A673 (cell line): Measurements from ENCODE around the gene SMKR1. TPM values are rescaled to one million over a fixed set of nuclear protein-coding genes. Genes with fewer than 3 reads are reported as not detected.
"Not testable (repeated sequence)": the region's sequence is repeated elsewhere in the genome, so short reads cannot be mapped to it uniquely, and the experiment has no call there.

Experiments
- BruUV-seq: library from RNA; stranded (reverse); fragments of 400-500 nt; replicated peaks from 2 replicates; lab custom pipeline; 2021; lab: Mats Ljungman, UMichigan
- CTCF ChIA-PET: fragments of 300-600 bp; sonication (Branson Sonifier 250); formaldehyde crosslinking; loops from one replicate; lab custom pipeline; 2022; ENCODE audit warnings: antibody characterized with exemption; lab: Charles Lee
- POLR2A ChIA-PET: fragments of 300-600 bp; sonication (Branson Sonifier 250); formaldehyde crosslinking; loops from one replicate; lab custom pipeline; 2022; ENCODE audit warnings: antibody characterized with exemption; ENCODE audit not compliant: low non-redundant PET; lab: Charles Lee
- DNase-seq: peaks from one replicate; pipeline ENCODE4 v3.0.0-alpha.2; 2015; ENCODE audit warnings: low spot score
- H3K27ac ChIP-seq: fragments of 200-600 bp; sonication (generic); 2 replicates; pipeline ENCODE4 v1.5.1; 2016; ENCODE audit warnings: mixed run types, low read depth, mild to moderate bottlenecking, mixed read lengths, antibody characterized with exemption, low read length; ENCODE audit not compliant: poor library complexity, severe bottlenecking
- H3K27me3 ChIP-seq: fragments of 200-600 bp; sonication (generic); replicated peaks from 2 replicates; pipeline ENCODE4 v1.6.1; 2017; ENCODE audit warnings: mixed run types, low read depth, mild to moderate bottlenecking, mixed read lengths, antibody characterized with exemption, low read length; ENCODE audit not compliant: insufficient read depth, poor library complexity
- H3K36me3 ChIP-seq: fragments of 200-600 bp; sonication (generic); 2 replicates; pipeline ENCODE4 v1.6.1; 2016; ENCODE audit warnings: mixed run types, mild to moderate bottlenecking, mixed read lengths, antibody characterized with exemption, low read length; ENCODE audit not compliant: insufficient read depth, poor library complexity, severe bottlenecking
- H3K4me1 ChIP-seq: fragments of 200-600 bp; sonication (generic); 2 replicates; pipeline ENCODE4 v1.6.1; 2017; ENCODE audit warnings: mixed run types, mild to moderate bottlenecking, mixed read lengths, antibody characterized with exemption, low read length; ENCODE audit not compliant: insufficient read depth, poor library complexity, severe bottlenecking
- H3K4me3 ChIP-seq: fragments of 200-600 bp; sonication (generic); 2 replicates; pipeline ENCODE4 v1.5.1; 2016; ENCODE audit warnings: low read depth, mixed run types, mild to moderate bottlenecking, mixed read lengths, low read length; ENCODE audit not compliant: poor library complexity, severe bottlenecking
- H3K9me3 ChIP-seq: fragments of 200-600 bp; sonication (generic); 2 replicates; pipeline ENCODE4 v1.6.1; 2016; ENCODE audit warnings: mixed run types, low read depth, mild to moderate bottlenecking, mixed read lengths, antibody characterized with exemption, low read length; ENCODE audit not compliant: poor library complexity, severe bottlenecking
- EZH2 ChIP-seq: fragments of 200-600 bp; sonication (generic); IDR thresholded peaks from 2 replicates; pipeline ENCODE4 v1.6.1; 2017; ENCODE audit warnings: borderline replicate concordance, low read depth, mild to moderate bottlenecking, mixed read lengths, antibody characterized with exemption, low read length; ENCODE audit not compliant: poor library complexity, severe bottlenecking
- intact Hi-C: fragments of 100-400 bp; cut with micrococcal nuclease; formaldehyde crosslinking; loops from one replicate; pipeline ENCODE4 v1.10.0; 2022; ENCODE audit not compliant: unreplicated experiment
- total RNA-seq: library from RNA; stranded (reverse); gene quantifications from 2 replicates; pipeline ENCODE4 v1.2.3, GENCODE V29; 2021
- TF ChIP-seq, protein P1 (sequence below): fragments of 300-800, 200-600 bp; sonication (generic); conservative IDR thresholded peaks from 2 replicates; pipeline ENCODE4 v1.5.1; 2017; ENCODE audit warnings: low read depth, mild to moderate bottlenecking, antibody characterized with exemption, low read length, moderate library complexity, mixed read lengths

Gene SMKR1
- total RNA-seq, 1 experiment from 2014 or later, result 1.5 TPM

DNA sequence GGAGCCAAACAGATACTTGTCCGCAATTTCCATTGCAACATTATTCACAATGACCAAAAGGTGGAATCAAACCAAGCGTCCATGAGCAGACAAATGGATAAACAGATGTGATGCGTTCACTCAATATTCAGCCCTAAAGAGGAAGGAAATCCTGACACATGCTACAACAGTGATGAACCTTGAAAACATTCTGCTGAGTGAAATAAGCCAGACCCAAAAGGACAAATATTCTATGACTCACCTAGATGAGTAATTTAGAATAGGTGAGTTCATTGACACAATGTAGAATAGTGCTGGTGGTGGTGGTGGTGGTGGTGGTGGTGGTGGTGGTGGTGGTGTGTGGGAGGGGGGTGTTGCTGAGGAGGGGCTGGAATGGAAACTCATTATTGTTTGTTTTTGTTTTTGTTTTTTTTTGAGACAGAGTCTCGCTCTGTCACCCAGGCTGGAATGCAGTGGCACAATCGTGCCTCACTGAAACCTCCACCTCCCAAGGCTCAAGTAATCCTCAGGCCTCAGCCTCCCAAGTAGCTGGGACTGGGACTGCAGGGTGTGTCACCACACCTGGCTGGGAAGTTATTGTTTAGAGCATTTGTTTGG lies 28.6 kb downstream of the SMKR1 start:
- ChIA-PET CTCF (no interaction called here), POLR2A (no interaction called here)
- DNase-seq, result no peak
- Histone ChIP-seq H3K4me1 (no peaks in the 10 kb centered on the region), H3K9me3 (no peaks in the 10 kb centered on the region), H3K36me3 (no peaks in the 10 kb centered on the region), H3K4me3 (no peak overlapping the region), H3K27ac (no peak overlapping the region), H3K27me3 (no peaks in the 10 kb centered on the region)
- intact Hi-C loops, result no loop called here
- TF ChIP-seq, protein P1, sequence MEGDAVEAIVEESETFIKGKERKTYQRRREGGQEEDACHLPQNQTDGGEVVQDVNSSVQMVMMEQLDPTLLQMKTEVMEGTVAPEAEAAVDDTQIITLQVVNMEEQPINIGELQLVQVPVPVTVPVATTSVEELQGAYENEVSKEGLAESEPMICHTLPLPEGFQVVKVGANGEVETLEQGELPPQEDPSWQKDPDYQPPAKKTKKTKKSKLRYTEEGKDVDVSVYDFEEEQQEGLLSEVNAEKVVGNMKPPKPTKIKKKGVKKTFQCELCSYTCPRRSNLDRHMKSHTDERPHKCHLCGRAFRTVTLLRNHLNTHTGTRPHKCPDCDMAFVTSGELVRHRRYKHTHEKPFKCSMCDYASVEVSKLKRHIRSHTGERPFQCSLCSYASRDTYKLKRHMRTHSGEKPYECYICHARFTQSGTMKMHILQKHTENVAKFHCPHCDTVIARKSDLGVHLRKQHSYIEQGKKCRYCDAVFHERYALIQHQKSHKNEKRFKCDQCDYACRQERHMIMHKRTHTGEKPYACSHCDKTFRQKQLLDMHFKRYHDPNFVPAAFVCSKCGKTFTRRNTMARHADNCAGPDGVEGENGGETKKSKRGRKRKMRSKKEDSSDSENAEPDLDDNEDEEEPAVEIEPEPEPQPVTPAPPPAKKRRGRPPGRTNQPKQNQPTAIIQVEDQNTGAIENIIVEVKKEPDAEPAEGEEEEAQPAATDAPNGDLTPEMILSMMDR, result no peak
- no peak for TF ChIP-seq EZH2
- no TSS peak for BruUV-seq

DNA sequence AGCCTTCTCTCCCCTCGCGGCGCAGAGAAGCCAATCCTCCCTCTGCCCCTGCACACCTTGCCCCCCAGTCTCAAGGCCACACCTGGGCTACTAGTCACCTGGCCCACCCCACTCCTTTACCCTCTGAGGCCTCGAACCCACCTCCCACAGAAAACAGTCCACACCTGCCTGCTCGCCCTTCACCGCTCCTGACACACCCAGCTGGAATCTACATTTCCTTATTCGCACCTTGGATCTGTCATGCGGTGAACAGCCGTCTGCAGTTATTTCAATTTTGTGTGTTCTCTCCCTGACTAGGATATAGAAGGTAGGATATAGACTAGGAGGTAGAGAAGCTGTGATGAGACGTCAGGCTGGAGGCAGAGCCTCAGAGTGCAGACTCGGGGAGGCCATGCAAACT lies 29.4 kb downstream of the SMKR1 start:
- no TSS peak for BruUV-seq
- ChIA-PET POLR2A (no interaction called here), CTCF (no interaction called here)
- H3K4me3 ChIP-seq, result no peak overlapping the region
- H3K27ac ChIP-seq, result no peak overlapping the region
- DNase-seq, result no peak
- intact Hi-C loops, result no loop called here
- no peaks in the 10 kb centered on the region for H3K36me3 ChIP-seq
- H3K27me3 ChIP-seq, result no peaks in the 10 kb centered on the region
- no peaks in the 10 kb centered on the region for H3K4me1 ChIP-seq
- TF ChIP-seq EZH2, result no peak
- TF ChIP-seq, protein P1, result no peak
- H3K9me3 ChIP-seq, result no peaks in the 10 kb centered on the region

DNA sequence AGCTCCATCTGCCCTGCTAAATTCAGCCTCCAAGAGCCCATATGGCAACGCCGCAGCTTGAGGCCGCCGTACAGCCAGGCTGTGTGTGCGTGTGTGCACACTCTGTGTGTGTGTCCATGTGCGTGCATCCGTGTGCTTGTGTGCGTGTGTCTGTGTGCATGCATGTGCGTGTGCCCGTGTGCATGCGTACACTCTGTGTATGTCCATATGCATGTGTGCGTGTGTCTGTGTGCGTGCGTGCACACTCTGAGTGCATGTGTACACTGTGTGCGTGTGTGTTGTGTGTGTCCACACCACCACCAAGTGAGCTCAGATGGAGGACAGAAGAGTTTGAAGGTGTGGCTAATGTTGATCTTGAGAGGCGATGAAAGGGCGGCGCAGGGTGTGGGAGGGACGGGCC lies 30.0 kb downstream of the SMKR1 start:
- DNase-seq, result no peak
- ChIA-PET POLR2A (no interaction called here), CTCF (no interaction called here)
- Histone ChIP-seq H3K4me1 (no peaks in the 10 kb centered on the region), H3K36me3 (no peaks in the 10 kb centered on the region), H3K4me3 (no peak overlapping the region), H3K27me3 (no peaks in the 10 kb centered on the region), H3K27ac (no peak overlapping the region), H3K9me3 (no peaks in the 10 kb centered on the region)
- no TSS peak for BruUV-seq
- intact Hi-C loops, result no loop called here
- TF ChIP-seq, protein P1, result no peak
- TF ChIP-seq EZH2, result no peak

DNA sequence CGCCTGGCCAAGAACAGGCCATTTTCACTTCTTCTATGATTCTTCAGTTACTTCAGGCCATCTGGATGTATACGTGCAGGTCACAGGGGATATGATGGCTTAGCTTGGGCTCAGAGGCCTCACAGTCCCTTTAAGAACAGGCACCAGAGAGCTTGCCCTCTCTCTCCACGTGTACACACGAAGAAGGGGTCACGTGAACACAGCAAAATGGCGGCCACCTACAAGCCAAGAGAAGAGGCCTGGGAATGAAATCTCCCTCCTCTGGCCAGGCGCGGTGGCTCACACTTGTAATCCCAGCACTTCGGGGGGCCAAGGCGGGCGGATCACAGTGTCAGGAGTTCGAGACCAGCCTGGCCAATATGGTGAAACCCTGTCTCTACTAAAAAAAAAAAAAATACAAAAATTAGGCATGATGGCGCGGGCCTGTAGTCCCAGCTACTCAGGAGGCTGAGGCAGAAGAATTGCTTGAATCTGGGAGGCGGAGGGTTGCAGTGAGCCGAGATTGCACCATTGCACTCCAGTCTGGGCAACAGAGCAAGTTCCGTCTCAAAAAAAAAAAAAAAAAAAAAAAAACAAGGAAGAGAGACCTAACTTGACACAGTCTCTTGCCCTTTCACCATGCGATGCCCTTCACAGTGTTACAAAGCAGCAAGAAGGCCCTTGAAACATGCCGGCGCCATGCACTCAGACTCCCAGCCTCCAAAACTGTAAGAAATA lies 32.4 kb downstream of the SMKR1 start:
- H3K27me3 ChIP-seq, H3K36me3 ChIP-seq, H3K4me3 ChIP-seq, intact Hi-C loops, BruUV-seq, H3K27ac ChIP-seq, H3K9me3 ChIP-seq, POLR2A ChIA-PET, CTCF ChIA-PET, DNase-seq, H3K4me1 ChIP-seq: not testable (repeated sequence)
